HCT116 (cell line): ENCODE results near the gene DUSP28. TPM values are rescaled to one million over a fixed set of nuclear protein-coding genes. Genes with fewer than 3 reads are reported as not detected.

Experiments
- ATAC-seq: fragments of 200-7000 bp; cut with Tn5 transposase; 2 replicates; pipeline ENCODE4 v1.9.1; 2020; ENCODE audit warnings: mild to moderate bottlenecking, moderate library complexity
- BruUV-seq: library from RNA; stranded (reverse); fragments of 400-500 nt; replicated peaks from 2 replicates; lab custom pipeline; 2021; lab: Mats Ljungman, UMichigan
- CTCF ChIA-PET: fragments of 300-600 bp; sonication (Branson Sonifier 250); formaldehyde crosslinking; loops from one replicate; lab custom pipeline; 2021; ENCODE audit warnings: antibody characterized with exemption; lab: Charles Lee
- POLR2A ChIA-PET: fragments of 300-600, 350-600 bp; sonication (Branson Sonifier 250); formaldehyde crosslinking; loops from one replicate; lab custom pipeline; 2021; ENCODE audit warnings: antibody characterized with exemption; lab: Charles Lee
- RAD21 ChIA-PET, 2 experiments: fragments of 300-600 bp; sonication (Branson Sonifier 250); formaldehyde crosslinking; loops; one replicate each; lab custom pipeline; 2023; ENCODE audit warnings: low total read pairs in 2 of 2; ENCODE audit not compliant: uncharacterized antibody in 2 of 2, unreplicated experiment in 2 of 2, low non-redundant PET in 1 of 2; lab: Charles Lee
- DNase-seq: peaks from one replicate; pipeline ENCODE4 v3.0.0-alpha.2; 2010; ENCODE audit warnings: low read depth, low spot score
- H2AFZ ChIP-seq: fragments of 200-600 bp; shearing (Covaris generic), sonication (generic); 2 replicates; pipeline ENCODE4 v1.6.1; 2017; ENCODE audit warnings: low read depth, mixed run types, mixed read lengths, antibody characterized with exemption, low read length; ENCODE audit not compliant: poor library complexity, severe bottlenecking
- H3K27ac ChIP-seq: 2 replicates; pipeline ENCODE4 v1.5.1; 2012; ENCODE audit warnings: low read depth, low read length
- H3K27me3 ChIP-seq: fragments of 200-600 bp; sonication (generic); 2 replicates; pipeline ENCODE4 v1.6.1; 2016; ENCODE audit warnings: mixed run types, low read length, mixed read lengths; ENCODE audit not compliant: insufficient read depth
- H3K36me3 ChIP-seq, 2 experiments: fragments of 200-500 bp in 1 of 2; fragments of 200-600 bp in 1 of 2; sonication (Bioruptor generic) in 1 of 2; sonication (generic) in 1 of 2; 2 replicates each; pipeline versions ENCODE4 v1.5.1 to v1.6.1; 2014 to 2016; ENCODE audit warnings: low read length in 2 of 2, inconsistent platforms in 1 of 2, mixed read lengths in 1 of 2, mixed run types in 1 of 2; ENCODE audit not compliant: insufficient read depth in 2 of 2, control insufficient read depth in 1 of 2
- H3K4me1 ChIP-seq, 2 experiments: fragments of 200-600 bp in 1 of 2; sonication (generic) in 1 of 2; 2 replicates each; pipeline versions ENCODE4 v1.5.1 to v1.6.1; 2012 to 2017; ENCODE audit warnings: low read length in 2 of 2, inconsistent platforms in 1 of 2, mild to moderate bottlenecking in 1 of 2, mixed read lengths in 1 of 2, mixed run types in 1 of 2, moderate library complexity in 1 of 2; ENCODE audit not compliant: insufficient read depth in 2 of 2, control insufficient read depth in 1 of 2
- H3K4me2 ChIP-seq: fragments of 200-600 bp; sonication (generic); 2 replicates; pipeline ENCODE4 v1.6.1; 2017; ENCODE audit warnings: mixed run types, low read length, mixed read lengths
- H3K4me3 ChIP-seq, 2 experiments: fragments of 200-600 bp in 1 of 2; sonication (generic) in 1 of 2; replicated peaks in 1 of 2; 2 replicates each; pipeline ENCODE4 v1.5.1; 2011 to 2016; ENCODE audit warnings: low read length in 2 of 2, control low read depth in 1 of 2, low read depth in 1 of 2, mild to moderate bottlenecking in 1 of 2, mixed read lengths in 1 of 2, mixed run types in 1 of 2
- H3K79me2 ChIP-seq: fragments of 200-600 bp; sonication (generic); 2 replicates; pipeline ENCODE4 v1.6.1; 2017; ENCODE audit warnings: mild to moderate bottlenecking, mixed run types, low read length, moderate library complexity, mixed read lengths; ENCODE audit not compliant: insufficient read depth
- H3K9ac ChIP-seq: fragments of 200-600 bp; sonication (generic); 2 replicates; pipeline ENCODE4 v1.6.1; 2016; ENCODE audit warnings: low read length, mixed read lengths
- H3K9me2 ChIP-seq: fragments of 200-600 bp; sonication (generic), shearing (Covaris generic); 2 replicates; pipeline ENCODE4 v1.6.1; 2017; ENCODE audit warnings: mixed run types, mild to moderate bottlenecking, moderate library complexity; ENCODE audit not compliant: insufficient read depth
- H3K9me3 ChIP-seq, 2 experiments: fragments of 200-500 bp in 1 of 2; fragments of 200-600 bp in 1 of 2; sonication (Bioruptor generic) in 1 of 2; sonication (generic) in 1 of 2; 2 replicates each; pipeline ENCODE4 v1.6.1; 2014 to 2017; ENCODE audit warnings: low read length in 2 of 2, mixed read lengths in 2 of 2, inconsistent platforms in 1 of 2, low read depth in 1 of 2, mild to moderate bottlenecking in 1 of 2, mixed run types in 1 of 2, moderate library complexity in 1 of 2; ENCODE audit not compliant: control insufficient read depth in 1 of 2, insufficient read depth in 1 of 2
- H4K20me1 ChIP-seq: fragments of 200-600 bp; sonication (generic), shearing (Covaris generic); 2 replicates; pipeline ENCODE4 v1.6.1; 2017; ENCODE audit warnings: mixed run types, mild to moderate bottlenecking, moderate library complexity; ENCODE audit not compliant: insufficient read depth
- ATF3 ChIP-seq: IDR thresholded peaks from 2 replicates; pipeline ENCODE4 v1.6.1; 2012
- CBX3 ChIP-seq: IDR thresholded peaks from 2 replicates; pipeline ENCODE4 v1.6.1; 2012; ENCODE audit warnings: low read depth
- CEBPB ChIP-seq: IDR thresholded peaks from 2 replicates; pipeline ENCODE4 v1.6.1; 2012; ENCODE audit warnings: low read depth
- CTCF ChIP-seq, 3 experiments: fragments of 200-600 bp in 1 of 3; sonication (generic) in 1 of 3; IDR thresholded peaks in 2 of 3; conservative IDR thresholded peaks in 1 of 3; 2 replicates each; pipeline ENCODE4 v1.5.1; 2012 to 2017; ENCODE audit warnings: low read depth in 2 of 3, low read length in 2 of 3, antibody characterized with exemption in 1 of 3, borderline replicate concordance in 1 of 3, control low read depth in 1 of 3, mild to moderate bottlenecking in 1 of 3, mixed read lengths in 1 of 3, mixed run types in 1 of 3, moderate library complexity in 1 of 3; ENCODE audit not compliant: insufficient read depth in 1 of 3
- ELF1 ChIP-seq: IDR thresholded peaks from 2 replicates; pipeline ENCODE4 v1.6.1; 2012; ENCODE audit warnings: low read depth, borderline replicate concordance
- EZH2 ChIP-seq: fragments of 200-600 bp; sonication (generic); IDR thresholded peaks from 2 replicates; pipeline ENCODE4 v1.6.1; 2017; ENCODE audit warnings: antibody characterized with exemption, mixed run types
- FOSL1 ChIP-seq: IDR thresholded peaks from 2 replicates; pipeline ENCODE4 v1.6.1; 2012; ENCODE audit warnings: low read depth
- JUND ChIP-seq: IDR thresholded peaks from 2 replicates; pipeline ENCODE4 v1.6.1; 2012
- MAX ChIP-seq: IDR thresholded peaks from 2 replicates; pipeline ENCODE4 v1.6.1; 2012
- POLR2A ChIP-seq: IDR thresholded peaks from 2 replicates; pipeline ENCODE4 v1.7.0; 2011; ENCODE audit warnings: borderline replicate concordance; ENCODE audit not compliant: insufficient read depth, insufficient read length; ENCODE audit errors: extremely low read depth
- POLR2AphosphoS5 ChIP-seq: IDR thresholded peaks from 2 replicates; pipeline ENCODE4 v1.6.1; 2011; ENCODE audit warnings: mild to moderate bottlenecking, low read depth, low read length, moderate library complexity
- RAD21 ChIP-seq: IDR thresholded peaks from 2 replicates; pipeline ENCODE4 v1.6.1; 2012; ENCODE audit warnings: low read depth, mild to moderate bottlenecking
- SIN3A ChIP-seq: IDR thresholded peaks from 2 replicates; pipeline ENCODE4 v1.6.1; 2012; ENCODE audit warnings: low read depth
- SP1 ChIP-seq: IDR thresholded peaks from 2 replicates; pipeline ENCODE4 v1.6.1; 2012; ENCODE audit warnings: low read depth
- SRF ChIP-seq: IDR thresholded peaks from 2 replicates; pipeline ENCODE4 v1.6.1; 2012; ENCODE audit warnings: low read depth
- TCF7L2 ChIP-seq: IDR thresholded peaks from 2 replicates; pipeline ENCODE4 v1.7.0; 2011; ENCODE audit warnings: borderline replicate concordance, inconsistent platforms; ENCODE audit not compliant: insufficient read depth, insufficient read length; ENCODE audit errors: extremely low read depth
- ZFX ChIP-seq: fragments of 450-650 bp; IDR thresholded peaks from 2 replicates; pipeline ENCODE4 v1.6.1; 2017
- ZNF274 ChIP-seq: fragments of 200-500 bp; sonication (Bioruptor generic); IDR thresholded peaks from 2 replicates; pipeline ENCODE4 v1.6.1; 2014; ENCODE audit warnings: mild to moderate bottlenecking, low read depth, low read length, inconsistent platforms
- intact Hi-C: fragments of 100-400 bp; cut with micrococcal nuclease; formaldehyde crosslinking; loops from 2 replicates; pipeline ENCODE4 v1.10.0; 2022
- total RNA-seq: library from RNA; stranded (reverse); gene quantifications from one replicate; pipeline ENCODE4 v1.2.1, GENCODE V29; 2021; ENCODE audit not compliant: unreplicated experiment
- TF ChIP-seq, protein P1 (sequence below): IDR thresholded peaks from 2 replicates; pipeline ENCODE4 v1.6.1; 2011; ENCODE audit warnings: mild to moderate bottlenecking, low read length, moderate library complexity; ENCODE audit not compliant: insufficient replicate concordance; ENCODE audit errors: extremely low read depth

Gene DUSP28
- total RNA-seq, 1 experiment from 2014 or later = 5.6 TPM

- Histone ChIP-seq H3K27ac (no peak overlapping the region), H3K4me3 (no peak overlapping the region), H3K9me2 (no peaks in the 10 kb centered on the region), H2AFZ (no peak overlapping the region), H4K20me1 (no peaks in the 10 kb centered on the region), H3K4me2 (no peak overlapping the region), H3K79me2 (peaks cover 5% of the 10 kb centered on the region; the same call in 1 of the 2 replicates), H3K9me3 (peaks cover 26 to 42% of the 10 kb centered on the region in 2 experiments), H3K27me3 (no peaks in the 10 kb centered on the region), H3K9ac (no peak overlapping the region), H3K36me3 (peaks cover 0 to 33% of the 10 kb centered on the region in 2 experiments; a peak in 2 of 4 replicates), H3K4me1 (no peaks in the 10 kb centered on the region)
- intact Hi-C loops = no loop called here
- no peak for ATAC-seq
- TF ChIP-seq SIN3A (no peak), SP1 (no peak), SRF (no peak), CTCF (IDR thresholded peaks at IDR 0.05 in 2 of 3, conservative IDR thresholded peaks at IDR 0.05 in 1 of 3; ENCODE audit: borderline replicate concordance in 1 of 3, insufficient read depth in 1 of 3, low read depth in 2 of 3, low read length in 2 of 3) (no peak), POLR2A (no peak), CBX3 (no peak), ELF1 (no peak), TCF7L2 (no peak), ZNF274 (no peak), RAD21 (no peak), CEBPB (no peak), JUND (no peak), ATF3 (no peak), FOSL1 (no peak), EZH2 (no peak), MAX (no peak), POLR2AphosphoS5 (no peak), ZFX (no peak)
- TF ChIP-seq, protein P1, sequence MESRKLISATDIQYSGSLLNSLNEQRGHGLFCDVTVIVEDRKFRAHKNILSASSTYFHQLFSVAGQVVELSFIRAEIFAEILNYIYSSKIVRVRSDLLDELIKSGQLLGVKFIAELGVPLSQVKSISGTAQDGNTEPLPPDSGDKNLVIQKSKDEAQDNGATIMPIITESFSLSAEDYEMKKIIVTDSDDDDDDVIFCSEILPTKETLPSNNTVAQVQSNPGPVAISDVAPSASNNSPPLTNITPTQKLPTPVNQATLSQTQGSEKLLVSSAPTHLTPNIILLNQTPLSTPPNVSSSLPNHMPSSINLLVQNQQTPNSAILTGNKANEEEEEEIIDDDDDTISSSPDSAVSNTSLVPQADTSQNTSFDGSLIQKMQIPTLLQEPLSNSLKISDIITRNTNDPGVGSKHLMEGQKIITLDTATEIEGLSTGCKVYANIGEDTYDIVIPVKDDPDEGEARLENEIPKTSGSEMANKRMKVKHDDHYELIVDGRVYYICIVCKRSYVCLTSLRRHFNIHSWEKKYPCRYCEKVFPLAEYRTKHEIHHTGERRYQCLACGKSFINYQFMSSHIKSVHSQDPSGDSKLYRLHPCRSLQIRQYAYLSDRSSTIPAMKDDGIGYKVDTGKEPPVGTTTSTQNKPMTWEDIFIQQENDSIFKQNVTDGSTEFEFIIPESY = no peak
- DNase-seq = no peak
- BruUV-seq = no TSS peak
- ChIA-PET RAD21 (no interaction called here), CTCF (no interaction called here), POLR2A (no interaction called here)
Measured at GRCh38 chr2:240529344-240529999, 30.7 kb upstream of the DUSP28 start.
